Breast epithelium (tissue), 4 donors: ENCODE data around the gene PTBP1. TPM values are rescaled to one million over a fixed set of nuclear protein-coding genes. Genes with fewer than 3 reads are reported as not detected.

Source experiments
- DNase-seq, 2 donors: peaks; one replicate each; pipeline ENCODE4 v3.0.0-alpha.2; 2019; ENCODE audit warnings: low spot score in 2 of 2
- H3K27ac ChIP-seq, 2 donors: fragments of 200-600 bp; sonication (generic) in 1 of 2; one replicate each; pipeline ENCODE4 v1.5.1; 2016 to 2019; ENCODE audit warnings: mild to moderate bottlenecking in 1 of 2
- H3K27me3 ChIP-seq, 2 donors: fragments of 200-600 bp; sonication (generic) in 1 of 2; one replicate each; pipeline versions ENCODE4 v1.5.1 to v1.6.0; 2017 to 2019; ENCODE audit warnings: control low read depth in 1 of 2, mild to moderate bottlenecking in 1 of 2
- H3K36me3 ChIP-seq: fragments of 200-600 bp; one replicate; pipeline ENCODE4 v1.5.1; 2019
- H3K4me1 ChIP-seq, 2 donors: fragments of 200-600 bp; sonication (generic); one replicate each; pipeline ENCODE4 v1.5.1; 2016 to 2019; ENCODE audit warnings: control low read depth in 1 of 2
- H3K4me3 ChIP-seq, 3 donors: fragments of 200-600 bp; sonication (generic); 1 replicate in 2 of 3; 2 replicates in 1 of 3; pipeline ENCODE4 v1.5.1; 2016 to 2019; ENCODE audit warnings: mild to moderate bottlenecking in 3 of 3, moderate library complexity in 2 of 3
- H3K9me3 ChIP-seq, 2 donors: fragments of 200-600 bp; sonication (generic) in 1 of 2; one replicate each; pipeline ENCODE4 v1.5.1; 2016 to 2019; ENCODE audit warnings: control low read depth in 1 of 2
- POLR2A ChIP-seq: fragments of 450-650 bp; IDR thresholded peaks from one replicate; pipeline ENCODE4 v1.6.1; 2016; ENCODE audit warnings: antibody characterized with exemption, mild to moderate bottlenecking, moderate library complexity
- POLR2AphosphoS5 ChIP-seq, 3 donors: sonication (generic); formaldehyde crosslinking; IDR thresholded peaks; one replicate each; pipeline ENCODE4 v1.6.1; 2017; ENCODE audit warnings: antibody characterized with exemption in 3 of 3
- intact Hi-C: fragments of 100-400 bp; cut with DNase I; formaldehyde crosslinking; loops from one replicate; pipeline ENCODE4 v1.15.1; 2023; ENCODE audit warnings: low total_unique reads
- total RNA-seq, 3 donors: library from RNA; depleted of rRNA; stranded (reverse); fragments of >200 nt; gene quantifications; one replicate each; pipeline ENCODE4 v1.1.0, GENCODE V29; 2016
- TF ChIP-seq, protein P1 (sequence below), 3 donors: fragments of 450-650 bp; IDR thresholded peaks; one replicate each; pipeline ENCODE4 v1.5.1; 2016 to 2017; ENCODE audit warnings: antibody characterized with exemption in 3 of 3, mild to moderate bottlenecking in 3 of 3, moderate library complexity in 3 of 3

PTBP1 gene
- total RNA-seq, 3 donors from 2014 or later: 92.0 to 147 (median 131) TPM

GRCh38 chr19:858284-858683 is 61.0 kb downstream of the PTBP1 start:
- no peak overlapping the region for H3K4me3 ChIP-seq
- intact Hi-C loops: loop anchor here (5.0 kb wide), 2 partner anchors 59 to 124 kb away; partner anchors contain the start of genes KISS1R and WDR18
- H3K27me3 ChIP-seq: peaks cover 4% of the 10 kb centered on the region in 2 donors
- no peaks in the 10 kb centered on the region for H3K36me3 ChIP-seq
- peak overlapping the region in 1 of 2 donors; percentile 75 for H3K27ac ChIP-seq
- no peak for TF ChIP-seq POLR2A
- TF ChIP-seq, protein P1, sequence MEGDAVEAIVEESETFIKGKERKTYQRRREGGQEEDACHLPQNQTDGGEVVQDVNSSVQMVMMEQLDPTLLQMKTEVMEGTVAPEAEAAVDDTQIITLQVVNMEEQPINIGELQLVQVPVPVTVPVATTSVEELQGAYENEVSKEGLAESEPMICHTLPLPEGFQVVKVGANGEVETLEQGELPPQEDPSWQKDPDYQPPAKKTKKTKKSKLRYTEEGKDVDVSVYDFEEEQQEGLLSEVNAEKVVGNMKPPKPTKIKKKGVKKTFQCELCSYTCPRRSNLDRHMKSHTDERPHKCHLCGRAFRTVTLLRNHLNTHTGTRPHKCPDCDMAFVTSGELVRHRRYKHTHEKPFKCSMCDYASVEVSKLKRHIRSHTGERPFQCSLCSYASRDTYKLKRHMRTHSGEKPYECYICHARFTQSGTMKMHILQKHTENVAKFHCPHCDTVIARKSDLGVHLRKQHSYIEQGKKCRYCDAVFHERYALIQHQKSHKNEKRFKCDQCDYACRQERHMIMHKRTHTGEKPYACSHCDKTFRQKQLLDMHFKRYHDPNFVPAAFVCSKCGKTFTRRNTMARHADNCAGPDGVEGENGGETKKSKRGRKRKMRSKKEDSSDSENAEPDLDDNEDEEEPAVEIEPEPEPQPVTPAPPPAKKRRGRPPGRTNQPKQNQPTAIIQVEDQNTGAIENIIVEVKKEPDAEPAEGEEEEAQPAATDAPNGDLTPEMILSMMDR (IDR thresholded peaks at IDR 0.05): no peak
- no peak for TF ChIP-seq POLR2AphosphoS5 (IDR thresholded peaks at IDR 0.05)
- no peak for DNase-seq
- no peaks in the 10 kb centered on the region for H3K9me3 ChIP-seq
- peaks cover 6 to 10% of the 10 kb centered on the region in 2 donors for H3K4me1 ChIP-seq

GRCh38 chr19:858868-859843 is 61.9 kb downstream of the PTBP1 start, which contains the start of gene CFD:
TSS of gene CFD (plus strand) at chr19:859664. CDS start at chr19:859690, 26 bp downstream.
- Histone ChIP-seq H3K27me3 (peaks cover 0 to 3% of the 10 kb centered on the region in 2 donors), H3K4me1 (peaks cover 6 to 10% of the 10 kb centered on the region in 2 donors), H3K4me3 (peak within 1 kb of the TSS; percentile 49 to 77 (median 52)), H3K36me3 (no peaks in the 10 kb centered on the region), H3K9me3 (no peaks in the 10 kb centered on the region), H3K27ac (peak within 1 kb of the TSS; percentile 60 to 75)
- no peak for DNase-seq
- intact Hi-C loops: loop anchor here (5.0 kb wide), 2 partner anchors 58 to 123 kb away; partner anchors contain the start of genes KISS1R and WDR18
- peak in 2 of 3 donors; percentile 38 to 65 for TF ChIP-seq POLR2AphosphoS5 (IDR thresholded peaks at IDR 0.05)
- TF ChIP-seq POLR2A: no peak
- TF ChIP-seq, protein P1 (IDR thresholded peaks at IDR 0.05): no peak

GRCh38 chr19:861141-861755 is 64.0 kb downstream of the PTBP1 start:
- DNase-seq: no peak
- no peak overlapping the region for H3K27ac ChIP-seq
- H3K36me3 ChIP-seq: no peaks in the 10 kb centered on the region
- peaks cover 6 to 10% of the 10 kb centered on the region in 2 donors for H3K4me1 ChIP-seq
- H3K9me3 ChIP-seq: no peaks in the 10 kb centered on the region
- intact Hi-C loops: no loop called here
- peaks cover 0 to 3% of the 10 kb centered on the region in 2 donors for H3K27me3 ChIP-seq
- TF ChIP-seq POLR2A: no peak
- peak overlapping the region; percentile 49 to 77 (median 52) for H3K4me3 ChIP-seq

Other genes with a start within 250 kb of the PTBP1 start
- 100 to 1,000 TPM; 270 to 515 (median 282) TPM for gene BSG, start 224.9 kb upstream of the PTBP1 start, total RNA-seq
- under 1 TPM in 2 of 3 donors, not detected in 1; under 0.01 to 0.44 TPM for gene HCN2, start 207.6 kb upstream of the PTBP1 start, total RNA-seq
- 10 to 100 TPM; 21.9 to 34.7 (median 28.2) TPM for gene POLRMT, start 163.9 kb upstream of the PTBP1 start, total RNA-seq
- under 1 TPM in 2 of 3 donors, not detected in 1; 0.33 to 0.48 TPM for gene FGF22, start 157.6 kb upstream of the PTBP1 start, total RNA-seq
- gene RNF126, start 134.2 kb upstream of the PTBP1 start, total RNA-seq: 10 to 100 TPM; 41.1 to 46.5 (median 46.2) TPM
- 100 to 1,000 TPM in 2 of 3 donors, 10 to 100 TPM in 1; 37.8 to 198 (median 111) TPM for gene FSTL3, start 121.1 kb upstream of the PTBP1 start, total RNA-seq
- gene PRSS57, start 102.0 kb upstream of the PTBP1 start, total RNA-seq: not detected
- 10 to 100 TPM; 16.1 to 61.0 (median 35.1) TPM for gene PALM, start 88.5 kb upstream of the PTBP1 start, total RNA-seq
- 1 to 10 TPM in 2 of 3 donors, under 1 TPM in 1; 0.16 to 3.6 (median 2.5) TPM for gene MISP, start 46.3 kb upstream of the PTBP1 start, total RNA-seq
- 1 to 10 TPM in 2 of 3 donors, not detected in 1; 6.9 to 9.1 TPM for gene PLPPR3, start 24.5 kb downstream of the PTBP1 start, total RNA-seq
- gene AZU1, start 30.4 kb downstream of the PTBP1 start, total RNA-seq: under 1 TPM in 1 of 3 donors, not detected in 2; 0.29 TPM
- gene PRTN3, start 43.5 kb downstream of the PTBP1 start, total RNA-seq: 1 to 10 TPM in 1 of 3 donors, under 1 TPM in 1, not detected in 1; 0.44 to 1.1 TPM
- 1 to 10 TPM in 2 of 3 donors, under 1 TPM in 1; 0.98 to 5.0 (median 1.0) TPM for gene ELANE, start 54.9 kb downstream of the PTBP1 start, total RNA-seq
- 1,000 to 10,000 TPM in 1 of 3 donors, 100 to 1,000 TPM in 2; 345 to 6,770 (median 797) TPM for gene CFD, start 62.2 kb downstream of the PTBP1 start, total RNA-seq
- gene MED16, start 95.7 kb downstream of the PTBP1 start, total RNA-seq: 10 to 100 TPM; 14.9 to 33.1 (median 32.8) TPM
- not detected for gene RNU6-9, start 96.0 kb downstream of the PTBP1 start, total RNA-seq
- 10 to 100 TPM; 31.8 to 41.6 (median 41.0) TPM for gene R3HDM4, start 115.8 kb downstream of the PTBP1 start, total RNA-seq
- gene KISS1R, start 119.9 kb downstream of the PTBP1 start, total RNA-seq: under 1 TPM in 2 of 3 donors, not detected in 1; 0.15 to 0.33 TPM
- 10 to 100 TPM in 1 of 3 donors, 1 to 10 TPM in 2; 3.5 to 11.1 (median 4.8) TPM for gene ARID3A, start 128.6 kb downstream of the PTBP1 start, total RNA-seq
- 10 to 100 TPM; 19.2 to 69.2 (median 49.8) TPM for gene WDR18, start 186.9 kb downstream of the PTBP1 start, total RNA-seq
- gene GRIN3B, start 203.0 kb downstream of the PTBP1 start, total RNA-seq: 1 to 10 TPM in 1 of 3 donors, not detected in 2; 2.6 TPM
- 100 to 1,000 TPM; 112 to 156 (median 153) TPM for gene TMEM259, start 223.7 kb downstream of the PTBP1 start, total RNA-seq
- not detected for gene RNU6-2, start 224.1 kb downstream of the PTBP1 start, total RNA-seq
- gene CNN2, start 229.2 kb downstream of the PTBP1 start, total RNA-seq: 10 to 100 TPM; 70.4 to 74.1 (median 70.7) TPM
- 10 to 100 TPM in 2 of 3 donors, 1 to 10 TPM in 1; 8.0 to 31.8 (median 26.5) TPM for gene ABCA7, start 242.7 kb downstream of the PTBP1 start, total RNA-seq